Measurements from ENCODE around the gene EPHB1.

- TF ChIP-seq GATA2 (IDR thresholded peaks at IDR 0.05; ENCODE audit: low read depth, low read length) (no peak), GATA3 (IDR thresholded peaks at IDR 0.05; ENCODE audit: low read depth, low read length) (no peak)
Measured at GRCh38 chr3:134874737-134875413, 79.8 kb downstream of the EPHB1 start.

Data from SH-SY5Y (cell line).